Neutrophil (primary cell): ENCODE measurements around the gene ATAD3B.
"Not testable (repeated sequence)": the region's sequence is repeated elsewhere in the genome, so short reads cannot be mapped to it uniquely, and the experiment has no call there.

ENCODE experiments used
- H3K27ac ChIP-seq: fragments of 200-600 bp; sonication (generic); 2 replicates; pipeline ENCODE4 v1.5.1; 2016; ENCODE audit warnings: mild to moderate bottlenecking, moderate library complexity
- H3K27me3 ChIP-seq: fragments of 200-600 bp; sonication (generic); 2 replicates; pipeline ENCODE4 v1.6.0; 2016; ENCODE audit warnings: mild to moderate bottlenecking
- H3K36me3 ChIP-seq: fragments of 200-600 bp; sonication (generic); 2 replicates; pipeline ENCODE4 v1.5.1; 2017
- H3K4me1 ChIP-seq, 2 experiments: fragments of 200-600 bp in 1 of 2; sonication (generic) in 1 of 2; 1 replicate in 1 of 2; 2 replicates in 1 of 2; pipeline versions ENCODE4 v1.5.1 to v1.6.1; 2013 to 2016; ENCODE audit warnings: low read depth in 1 of 2, low read length in 1 of 2, mild to moderate bottlenecking in 1 of 2, moderate library complexity in 1 of 2; ENCODE audit not compliant: control insufficient read depth in 1 of 2, insufficient read depth in 1 of 2
- H3K4me3 ChIP-seq, 2 experiments: fragments of 200-600 bp in 1 of 2; sonication (generic) in 1 of 2; 1 replicate in 1 of 2; 2 replicates in 1 of 2; pipeline ENCODE4 v1.5.1; 2013 to 2016; ENCODE audit warnings: low read depth in 1 of 2, low read length in 1 of 2, mild to moderate bottlenecking in 1 of 2, moderate library complexity in 1 of 2
- H3K9me3 ChIP-seq: fragments of 200-600 bp; sonication (generic); 2 replicates; pipeline ENCODE4 v1.5.1; 2016
- CTCF ChIP-seq: fragments of 200-600 bp; sonication (generic); IDR thresholded peaks from 2 replicates; pipeline ENCODE4 v1.5.1; 2016; ENCODE audit warnings: antibody characterized with exemption

ATAD3B gene

GRCh38 chr1:1487701-1488100 is 16.1 kb downstream of the ATAD3B start:
- H3K9me3 ChIP-seq = no peaks in the 10 kb centered on the region
- no peak for TF ChIP-seq CTCF
- H3K27ac ChIP-seq = no peak overlapping the region
- H3K4me3 ChIP-seq = no peak overlapping the region
- H3K36me3 ChIP-seq = peaks cover 65% of the 10 kb centered on the region
- no peaks in the 10 kb centered on the region for H3K4me1 ChIP-seq
- H3K27me3 ChIP-seq = no peaks in the 10 kb centered on the region

GRCh38 chr1:1489231-1489630 is 17.7 kb downstream of the ATAD3B start:
- Histone ChIP-seq H3K4me3 (no peak overlapping the region), H3K27me3 (no peaks in the 10 kb centered on the region), H3K4me1 (no peaks in the 10 kb centered on the region), H3K27ac (no peak overlapping the region), H3K9me3 (no peaks in the 10 kb centered on the region), H3K36me3 (peaks cover 53% of the 10 kb centered on the region)
- no peak for TF ChIP-seq CTCF

- H3K27me3 ChIP-seq = no peaks in the 10 kb centered on the region
- no peak for TF ChIP-seq CTCF
- no peak overlapping the region for H3K27ac ChIP-seq
- H3K36me3 ChIP-seq = peaks cover 53% of the 10 kb centered on the region
- H3K4me1 ChIP-seq = no peaks in the 10 kb centered on the region
- no peaks in the 10 kb centered on the region for H3K9me3 ChIP-seq
- no peak overlapping the region for H3K4me3 ChIP-seq
These were observed 18.3 kb downstream of the ATAD3B start for GRCh38 chr1:1489861-1490260.

GRCh38 chr1:1490633-1491230 is 19.2 kb downstream of the ATAD3B start:
- Histone ChIP-seq H3K27ac (no peak overlapping the region), H3K36me3 (peaks cover 51% of the 10 kb centered on the region), H3K4me3 (no peak overlapping the region), H3K27me3 (no peaks in the 10 kb centered on the region), H3K9me3 (no peaks in the 10 kb centered on the region), H3K4me1 (no peaks in the 10 kb centered on the region)
- TF ChIP-seq CTCF = no peak

- Histone ChIP-seq H3K27ac (no peak overlapping the region), H3K9me3 (no peaks in the 10 kb centered on the region), H3K36me3 (peaks cover 50% of the 10 kb centered on the region), H3K4me1 (no peaks in the 10 kb centered on the region), H3K27me3 (no peaks in the 10 kb centered on the region), H3K4me3 (no peak overlapping the region)
- no peak for TF ChIP-seq CTCF
These were observed 20.0 kb downstream of the ATAD3B start for GRCh38 chr1:1491601-1492000.

GRCh38 chr1:1494311-1494710 is 22.7 kb downstream of the ATAD3B start:
- not testable (repeated sequence) for H3K27me3 ChIP-seq, H3K4me1 ChIP-seq, H3K27ac ChIP-seq, H3K4me3 ChIP-seq, H3K9me3 ChIP-seq
- peaks cover 32% of the 10 kb centered on the region for H3K36me3 ChIP-seq

- not testable (repeated sequence) for H3K9me3 ChIP-seq, H3K27me3 ChIP-seq, H3K4me1 ChIP-seq, H3K4me3 ChIP-seq, H3K27ac ChIP-seq
- H3K36me3 ChIP-seq = peaks cover 20% of the 10 kb centered on the region
These were observed 24.0 kb downstream of the ATAD3B start for GRCh38 chr1:1495461-1495975.
